ACHN (cell line): Measurements from ENCODE around the gene WFS1.

Experiments used
- DNase-seq: peaks from one replicate; pipeline ENCODE4 v3.0.0-alpha.2; 2015
- in situ Hi-C: cut with HindIII; loops from 2 replicates; pipeline ENCODE4 v1.10.0; 2017; ENCODE audit warnings: low sequenced_read_pairs, low pct_ligation_motif_present, low pct_unique_long_range_greater_than_20kb

Gene WFS1

DNA sequence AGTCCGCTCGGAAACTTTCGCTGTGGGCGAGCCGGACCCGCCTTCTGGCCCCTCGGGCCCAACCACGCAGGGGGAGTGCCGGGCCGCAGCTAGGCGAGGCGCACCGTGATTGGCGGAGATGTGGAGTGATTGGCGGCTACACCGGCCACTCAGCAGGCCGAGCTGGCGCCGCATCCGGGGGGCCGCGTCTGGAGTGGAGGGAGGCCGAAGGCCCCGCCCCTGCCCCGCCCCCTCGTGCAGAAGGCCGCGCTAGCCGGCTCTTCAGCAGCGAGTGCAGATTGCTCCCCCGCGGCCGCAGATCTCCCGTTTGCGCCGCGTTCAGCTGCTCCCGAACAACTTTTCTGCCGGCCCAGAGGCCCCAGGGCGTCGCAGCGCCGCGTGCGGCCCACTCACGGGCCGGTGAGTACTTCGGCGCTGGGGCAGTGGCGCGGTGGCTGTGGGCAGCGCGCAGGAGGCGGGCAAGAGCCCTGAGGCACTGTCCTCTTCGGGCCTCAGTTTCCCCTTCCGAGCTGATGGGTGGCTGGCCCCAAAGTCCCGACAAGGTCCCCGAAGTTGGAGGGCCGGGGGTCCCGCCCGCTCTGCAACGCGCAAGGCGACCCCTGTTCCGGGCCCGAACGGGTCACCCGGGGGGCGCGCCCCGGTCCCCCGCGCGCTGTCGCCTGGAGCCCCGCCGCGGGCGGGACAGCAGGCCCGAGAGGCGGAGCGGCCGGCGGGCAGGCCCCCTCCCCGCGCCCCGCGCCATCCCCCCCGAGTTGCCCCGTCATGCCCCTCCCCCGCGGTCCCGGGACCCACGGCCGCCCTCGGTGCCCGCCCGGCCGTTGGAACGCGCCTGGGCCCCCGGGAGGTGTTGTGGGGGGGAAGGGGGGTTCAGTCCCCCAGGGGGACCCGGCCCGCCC is at the start of gene WFS1:
Gene WFS1 (plus strand): TSS at position 235 of the 896 bp plus-strand sequence. CDS start 7,606 bp downstream, outside the sequence.
- in situ Hi-C loops = no loop called here
- DNase-seq = peak; percentile 96

DNA sequence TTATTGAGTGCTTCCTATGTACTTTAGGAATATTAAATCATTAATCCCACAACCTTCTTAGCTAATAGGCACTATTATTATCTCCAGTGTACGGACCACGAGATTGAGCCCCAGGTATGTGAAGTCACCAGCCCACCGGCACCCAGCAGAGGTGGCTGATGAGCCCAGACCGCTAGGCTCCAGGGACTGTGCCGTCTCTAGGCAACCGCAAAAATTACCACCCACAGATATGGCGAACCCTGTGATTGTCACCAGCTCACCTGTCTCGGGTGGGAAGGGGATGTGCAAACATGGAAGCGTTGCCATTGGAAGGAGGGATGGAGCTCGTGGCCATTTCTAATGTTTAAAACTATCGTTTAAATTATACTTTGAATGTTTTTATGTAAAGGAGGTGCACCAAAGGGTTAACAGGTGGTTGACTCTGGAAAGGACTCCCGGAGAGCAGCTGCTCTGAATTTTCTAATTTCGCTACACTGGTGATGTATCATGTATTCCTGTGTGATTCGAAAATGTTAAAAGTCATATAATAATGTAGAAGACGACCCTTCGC is 48.3 kb upstream of the WFS1 start:
- in situ Hi-C loops = no loop called here
- DNase-seq = no peak

GRCh38 chr4:6221851-6222760 is 47.5 kb upstream of the WFS1 start:
- no peak for DNase-seq
- in situ Hi-C loops = no loop called here

DNA sequence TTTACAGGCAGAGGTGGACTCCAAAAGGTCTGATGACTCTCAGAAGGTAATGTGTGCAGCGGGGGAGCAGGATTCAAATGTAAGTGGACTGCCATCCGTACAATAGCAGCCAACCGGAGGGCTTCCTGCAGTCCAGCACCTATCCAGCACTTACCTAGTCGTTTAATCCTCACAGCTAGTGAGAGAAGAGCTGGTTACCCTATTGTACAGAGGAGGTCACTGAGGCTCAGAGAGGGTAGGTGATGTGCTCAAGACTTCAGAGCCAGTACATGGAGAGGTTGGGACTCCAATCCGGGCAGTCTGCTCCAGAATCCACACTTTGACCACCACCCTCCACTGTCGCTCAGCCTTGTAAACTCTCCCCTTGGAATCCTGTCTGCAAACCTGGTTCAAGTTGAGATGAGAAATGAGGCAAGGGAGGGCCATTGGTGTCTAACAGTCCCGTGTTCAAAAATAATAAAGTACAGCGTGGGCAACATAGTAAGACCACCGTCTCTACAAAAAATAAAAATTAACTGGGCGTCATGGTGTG is 46.8 kb upstream of the WFS1 start:
- DNase-seq = no peak
- in situ Hi-C loops = no loop called here

DNA sequence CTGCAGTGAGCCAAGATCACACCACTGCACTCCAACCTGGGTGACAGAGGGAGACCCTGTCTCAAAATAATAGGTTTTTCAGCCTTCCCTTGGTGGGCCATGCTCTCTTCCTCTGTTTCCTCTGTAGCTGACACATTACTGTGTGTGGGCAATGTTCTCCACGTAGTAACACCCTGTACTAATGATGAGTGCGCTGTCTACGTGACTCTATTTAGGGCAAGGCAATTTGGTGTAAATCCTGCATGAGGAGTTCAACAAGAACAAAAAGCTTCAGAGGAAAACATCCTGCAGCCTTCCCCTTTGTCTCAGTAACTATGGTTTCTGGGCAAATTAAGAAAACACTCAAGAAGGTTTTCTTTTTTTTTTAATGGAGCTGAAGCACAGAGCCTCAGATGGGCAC is 44.9 kb upstream of the WFS1 start:
- DNase-seq = no peak
- in situ Hi-C loops = no loop called here

GRCh38 chr4:6225469-6225868 is 44.2 kb upstream of the WFS1 start:
- peak; percentile 33 for DNase-seq
- in situ Hi-C loops = no loop called here

- no peak for DNase-seq
- in situ Hi-C loops = no loop called here
Measured at GRCh38 chr4:6226506-6226905, 43.1 kb upstream of the WFS1 start.

- in situ Hi-C loops = no loop called here
- DNase-seq = no peak
Measured at GRCh38 chr4:6227412-6228157, 42.1 kb upstream of the WFS1 start.

DNA sequence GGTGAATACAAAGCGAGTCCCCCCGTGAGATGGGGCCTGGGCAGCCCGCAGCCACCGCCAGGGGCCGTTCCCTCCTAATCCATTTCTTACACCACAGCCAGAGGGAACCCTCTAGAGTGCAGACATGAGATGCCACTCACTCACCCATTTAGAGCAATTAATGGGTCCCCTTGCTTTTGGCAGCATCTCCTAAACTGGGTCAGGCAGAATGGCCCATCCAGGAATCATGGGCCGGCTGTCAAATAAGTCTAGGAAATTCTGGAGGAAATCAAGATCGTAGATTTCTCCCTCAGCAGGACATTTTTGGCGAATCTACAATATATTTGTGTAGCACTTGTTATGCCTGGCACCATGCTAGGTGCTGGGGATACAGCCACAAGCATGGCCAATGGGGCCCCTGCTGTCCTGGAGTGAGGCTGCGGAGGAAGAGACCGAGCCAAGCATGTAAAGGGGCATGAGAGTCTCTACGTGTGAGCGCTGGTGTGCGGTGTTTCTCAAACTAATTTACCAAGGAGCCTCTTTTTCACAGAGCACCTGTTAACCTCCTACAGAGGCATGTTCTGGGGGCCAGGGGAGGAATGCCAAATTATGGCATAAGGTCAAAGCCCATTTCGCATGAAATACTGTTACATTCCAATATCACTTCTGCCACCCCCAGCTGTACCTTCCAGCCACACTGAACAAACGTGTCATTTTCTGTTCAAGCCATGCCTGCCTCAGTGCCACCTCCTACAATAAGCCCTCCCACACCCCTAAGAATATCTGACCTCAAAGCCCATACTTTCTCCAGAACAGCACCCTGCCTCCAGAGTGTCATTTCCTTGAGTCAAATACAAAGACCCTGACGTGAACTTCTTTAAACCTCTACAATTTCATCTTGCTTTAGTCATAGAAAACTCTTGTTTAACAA is 41.2 kb upstream of the WFS1 start:
- no peak for DNase-seq
- in situ Hi-C loops = no loop called here

DNA sequence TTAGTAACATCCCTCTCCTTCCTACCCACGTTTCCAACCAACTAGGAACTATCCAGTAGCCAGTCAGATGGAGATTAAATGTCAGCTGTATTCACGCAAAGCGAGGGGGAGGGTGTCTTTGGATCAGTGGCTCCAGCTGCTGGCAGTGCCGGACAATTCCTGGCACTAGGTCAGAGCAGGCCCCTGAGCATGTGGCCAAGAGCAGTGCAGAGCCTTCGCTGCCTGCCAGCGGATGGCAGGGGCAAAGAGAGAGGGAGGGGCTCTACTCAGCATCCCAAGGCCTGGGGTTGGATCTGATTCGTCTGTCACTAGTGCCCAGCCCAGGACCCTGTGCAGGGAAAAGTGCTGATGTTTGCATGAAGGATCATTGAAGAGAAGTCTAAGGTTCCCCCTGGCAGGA is 40.6 kb upstream of the WFS1 start:
- DNase-seq = no peak
- in situ Hi-C loops = no loop called here

DNA sequence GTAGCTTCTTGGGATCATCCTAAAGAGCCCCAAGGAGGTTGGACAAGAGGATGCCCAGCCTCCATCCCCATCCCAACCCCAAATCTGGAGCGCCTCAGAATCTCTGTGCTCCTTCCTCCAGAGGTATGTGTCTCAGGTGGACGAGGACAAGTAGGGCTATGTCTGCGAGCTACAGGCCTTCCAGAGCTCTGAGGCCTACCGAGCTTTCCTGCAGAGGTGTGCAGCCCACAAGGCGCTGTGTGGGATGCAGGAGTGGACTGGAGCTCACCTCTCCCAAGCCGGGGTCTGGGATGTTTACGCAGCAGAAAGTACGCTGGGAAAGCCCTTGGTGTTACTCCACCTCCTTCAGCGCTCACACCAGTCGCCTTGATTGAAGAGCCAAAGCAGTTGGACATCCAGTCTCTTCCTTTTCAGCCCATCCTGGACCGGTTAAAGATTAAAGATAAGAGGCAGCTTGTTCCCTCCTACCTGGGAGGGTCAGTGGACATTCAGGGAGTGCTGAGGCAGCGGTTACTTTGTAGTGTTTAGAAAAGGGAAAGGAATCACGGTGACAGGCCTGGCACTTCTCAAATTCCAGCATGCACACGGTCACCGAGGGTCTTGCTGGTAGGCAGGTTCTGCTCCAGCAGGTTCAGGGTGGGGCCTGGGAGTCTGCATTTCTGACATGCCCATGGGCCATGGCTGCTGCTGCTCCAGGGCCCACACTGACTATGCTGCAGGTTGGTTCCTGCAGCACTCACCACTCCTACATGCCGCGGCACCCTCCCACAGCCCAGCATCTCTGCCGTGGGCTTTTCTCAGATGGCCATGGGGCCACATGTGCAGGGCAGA is 39.8 kb upstream of the WFS1 start:
- in situ Hi-C loops = no loop called here
- DNase-seq = no peak

- in situ Hi-C loops = no loop called here
- DNase-seq = no peak
Measured at GRCh38 chr4:6230502-6230785, 39.2 kb upstream of the WFS1 start.

DNA sequence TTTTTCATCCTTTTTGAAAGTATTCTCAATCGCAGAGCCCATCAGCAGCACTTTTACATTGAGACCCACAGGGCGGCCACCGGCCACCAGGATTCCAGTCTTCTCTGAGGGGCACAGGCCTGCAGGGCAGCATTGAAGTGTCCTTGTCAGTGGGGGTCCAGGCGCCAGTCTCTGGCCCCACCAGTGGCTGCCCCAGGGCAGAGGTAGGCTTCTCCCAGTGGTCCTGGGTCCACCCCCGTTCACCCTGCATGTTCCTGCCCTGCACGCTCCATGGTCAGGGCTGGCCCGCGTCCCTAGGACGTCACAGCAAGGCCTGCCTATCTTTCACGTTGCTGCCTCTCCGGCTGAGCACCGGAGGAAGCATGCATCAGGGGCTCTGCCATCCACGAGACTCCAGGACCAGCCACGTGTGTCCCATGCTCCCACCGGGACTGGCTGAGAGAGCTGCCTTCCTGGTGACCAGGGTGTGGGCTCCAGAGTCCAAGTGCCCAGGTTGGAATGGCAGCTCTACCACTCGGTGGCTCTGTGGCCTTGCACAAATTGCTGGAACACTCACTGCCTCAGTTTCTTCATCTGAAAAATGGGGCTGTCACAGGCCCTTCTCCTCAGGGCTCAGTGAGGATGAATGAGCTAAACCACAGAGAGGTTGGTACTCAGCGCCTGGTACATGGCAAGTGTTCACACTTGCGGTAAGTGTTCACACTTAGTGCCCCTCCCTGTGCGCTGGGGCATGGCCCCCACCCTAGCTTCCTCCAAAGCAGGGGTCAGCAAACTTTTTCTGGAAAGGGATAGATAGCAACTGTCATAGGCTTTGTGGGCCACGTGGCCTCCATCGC is 38.6 kb upstream of the WFS1 start:
- in situ Hi-C loops = no loop called here
- no peak for DNase-seq

- no peak for DNase-seq
- in situ Hi-C loops = no loop called here
Measured at GRCh38 chr4:6231663-6232165, 37.9 kb upstream of the WFS1 start.

GRCh38 chr4:6232836-6233785 is 36.5 kb upstream of the WFS1 start:
- DNase-seq = no peak
- in situ Hi-C loops = no loop called here
